PFSK-1 (cell line): ENCODE results near the gene SLC39A11.

Experiments used
- FOXP2 ChIP-seq: optimal IDR thresholded peaks from 2 replicates; pipeline ENCODE3; 2011; ENCODE audit warnings: borderline replicate concordance, control low read depth, inconsistent platforms; ENCODE audit not compliant: insufficient read depth; ENCODE audit errors: extremely low read length, extremely low read depth
- POLR2AphosphoS5 ChIP-seq: IDR thresholded peaks from 2 replicates; pipeline ENCODE4 v1.6.1; 2012; ENCODE audit warnings: low read depth, mild to moderate bottlenecking, control low read depth, low read length, moderate library complexity
- SIN3A ChIP-seq: IDR thresholded peaks from 2 replicates; pipeline ENCODE4 v1.6.1; 2012; ENCODE audit warnings: mild to moderate bottlenecking, low read length, moderate library complexity, borderline replicate concordance; ENCODE audit not compliant: insufficient read depth
- TAF1 ChIP-seq: IDR thresholded peaks from 2 replicates; pipeline ENCODE4 v1.6.1; 2012; ENCODE audit warnings: low read length, control low read depth, borderline replicate concordance; ENCODE audit not compliant: insufficient read depth
- TF ChIP-seq, protein P1 (sequence below), 2 experiments: IDR thresholded peaks; 2 replicates each; pipeline versions ENCODE4 v1.6.1 to v1.8.0; 2011 to 2012; ENCODE audit warnings: low read depth in 2 of 2, low read length in 2 of 2, control low read depth in 1 of 2, inconsistent platforms in 1 of 2, mild to moderate bottlenecking in 1 of 2, moderate library complexity in 1 of 2; ENCODE audit not compliant: insufficient read depth in 1 of 2

The SLC39A11 gene

DNA sequence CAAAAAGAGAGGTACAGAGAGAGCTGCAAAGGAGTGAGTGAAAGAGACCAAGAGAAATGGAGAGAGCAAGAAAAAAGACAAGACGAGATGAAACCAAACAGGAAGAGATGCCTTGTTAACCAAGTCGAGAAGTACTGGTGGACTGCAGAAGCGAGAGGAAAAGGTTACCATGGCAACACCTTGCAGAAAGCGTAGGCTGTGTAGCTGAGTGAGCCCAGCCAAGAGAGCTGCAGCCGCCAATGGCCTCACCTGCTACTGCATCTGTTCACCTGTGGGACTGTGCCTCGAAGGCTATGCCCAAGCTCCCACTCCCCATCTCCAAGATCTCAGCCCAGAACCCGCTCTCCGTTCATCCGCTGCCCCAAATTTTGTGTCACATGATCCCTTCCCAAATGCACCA lies 161.3 kb downstream of the SLC39A11 start:
- TF ChIP-seq SIN3A (no peak), POLR2AphosphoS5 (no peak), FOXP2 (no peak), TAF1 (no peak)
- TF ChIP-seq, protein P1, sequence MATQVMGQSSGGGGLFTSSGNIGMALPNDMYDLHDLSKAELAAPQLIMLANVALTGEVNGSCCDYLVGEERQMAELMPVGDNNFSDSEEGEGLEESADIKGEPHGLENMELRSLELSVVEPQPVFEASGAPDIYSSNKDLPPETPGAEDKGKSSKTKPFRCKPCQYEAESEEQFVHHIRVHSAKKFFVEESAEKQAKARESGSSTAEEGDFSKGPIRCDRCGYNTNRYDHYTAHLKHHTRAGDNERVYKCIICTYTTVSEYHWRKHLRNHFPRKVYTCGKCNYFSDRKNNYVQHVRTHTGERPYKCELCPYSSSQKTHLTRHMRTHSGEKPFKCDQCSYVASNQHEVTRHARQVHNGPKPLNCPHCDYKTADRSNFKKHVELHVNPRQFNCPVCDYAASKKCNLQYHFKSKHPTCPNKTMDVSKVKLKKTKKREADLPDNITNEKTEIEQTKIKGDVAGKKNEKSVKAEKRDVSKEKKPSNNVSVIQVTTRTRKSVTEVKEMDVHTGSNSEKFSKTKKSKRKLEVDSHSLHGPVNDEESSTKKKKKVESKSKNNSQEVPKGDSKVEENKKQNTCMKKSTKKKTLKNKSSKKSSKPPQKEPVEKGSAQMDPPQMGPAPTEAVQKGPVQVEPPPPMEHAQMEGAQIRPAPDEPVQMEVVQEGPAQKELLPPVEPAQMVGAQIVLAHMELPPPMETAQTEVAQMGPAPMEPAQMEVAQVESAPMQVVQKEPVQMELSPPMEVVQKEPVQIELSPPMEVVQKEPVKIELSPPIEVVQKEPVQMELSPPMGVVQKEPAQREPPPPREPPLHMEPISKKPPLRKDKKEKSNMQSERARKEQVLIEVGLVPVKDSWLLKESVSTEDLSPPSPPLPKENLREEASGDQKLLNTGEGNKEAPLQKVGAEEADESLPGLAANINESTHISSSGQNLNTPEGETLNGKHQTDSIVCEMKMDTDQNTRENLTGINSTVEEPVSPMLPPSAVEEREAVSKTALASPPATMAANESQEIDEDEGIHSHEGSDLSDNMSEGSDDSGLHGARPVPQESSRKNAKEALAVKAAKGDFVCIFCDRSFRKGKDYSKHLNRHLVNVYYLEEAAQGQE (IDR thresholded peaks at IDR 0.05; ENCODE audit: insufficient read depth in 1 of 2, low read depth in 2 of 2, low read length in 2 of 2), result no peak

DNA sequence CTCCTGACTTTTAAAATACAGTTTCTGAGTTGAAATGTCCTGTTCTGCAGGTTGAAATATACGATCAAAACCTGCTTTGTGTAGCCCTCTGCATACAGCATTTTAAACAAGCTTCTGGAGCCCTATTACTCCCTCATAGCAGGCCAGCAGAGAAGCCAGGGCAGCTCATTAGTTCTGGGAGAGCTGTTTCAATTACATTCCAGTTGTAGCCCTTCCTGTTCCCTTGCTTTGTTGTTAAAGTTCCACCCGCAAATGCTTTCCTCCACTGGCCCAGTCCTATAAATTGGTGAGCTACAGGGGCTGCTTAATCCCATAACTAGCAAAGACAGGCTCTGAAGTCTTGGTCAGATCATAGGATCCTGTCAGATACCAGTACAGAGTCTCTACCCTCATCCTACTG lies 162.5 kb downstream of the SLC39A11 start:
- TF ChIP-seq TAF1 (no peak), FOXP2 (no peak), POLR2AphosphoS5 (no peak), SIN3A (no peak)
- TF ChIP-seq, protein P1 (IDR thresholded peaks at IDR 0.05; ENCODE audit: insufficient read depth in 1 of 2, low read depth in 2 of 2, low read length in 2 of 2), result no peak

DNA sequence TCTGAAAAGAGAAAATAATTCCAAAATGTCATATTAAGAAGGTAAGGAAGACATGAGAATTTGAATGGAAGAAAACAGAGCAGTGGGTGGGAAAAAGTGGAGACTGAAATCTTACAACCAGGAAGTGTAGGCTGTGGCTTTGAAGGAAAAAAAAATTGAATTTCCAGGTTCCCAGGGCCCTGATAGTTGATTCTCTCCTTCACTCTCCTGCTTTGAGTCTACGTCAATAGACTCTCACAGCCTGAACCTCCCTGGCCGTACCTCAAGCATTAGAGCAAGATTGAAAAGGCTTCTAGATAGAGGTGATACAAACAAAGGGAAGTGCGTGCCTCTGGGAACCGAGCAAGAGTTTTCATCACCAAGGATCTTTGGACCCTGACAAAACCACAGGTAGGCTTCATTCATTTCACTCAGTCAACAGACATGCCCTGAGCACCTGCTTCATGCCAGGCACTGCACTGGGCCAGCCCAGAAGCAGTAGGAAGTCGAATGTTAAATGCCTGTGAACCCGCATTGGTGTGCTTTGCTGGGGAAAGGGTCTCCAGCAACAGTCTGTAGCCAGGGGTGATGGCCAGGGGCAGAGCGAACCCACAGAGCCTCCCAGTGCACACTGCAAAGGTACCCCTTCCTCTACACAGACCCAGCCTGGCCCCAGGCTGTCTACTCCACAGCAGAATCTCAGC lies 163.9 kb downstream of the SLC39A11 start:
- no peak for TF ChIP-seq POLR2AphosphoS5
- no peak for TF ChIP-seq SIN3A

DNA sequence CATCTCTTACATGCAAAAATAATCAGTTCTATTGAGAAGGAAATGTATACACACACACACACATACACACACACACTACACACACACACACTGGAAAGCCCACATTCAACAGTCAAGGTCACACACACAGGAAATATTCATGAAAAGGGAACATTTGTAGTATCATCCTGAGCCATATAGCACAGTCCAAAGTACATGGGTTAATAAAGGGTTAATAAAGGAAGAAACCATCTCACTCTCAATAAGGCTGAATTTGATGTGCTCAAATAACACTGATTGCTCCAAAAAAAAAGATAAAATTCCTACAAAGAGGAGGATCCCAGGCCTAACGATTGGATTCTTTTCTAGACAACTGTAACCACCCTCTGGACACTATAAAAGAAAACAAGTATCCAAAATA lies 164.7 kb downstream of the SLC39A11 start:
- TF ChIP-seq FOXP2 (no peak), TAF1 (no peak)
- TF ChIP-seq, protein P1 (IDR thresholded peaks at IDR 0.05; ENCODE audit: insufficient read depth in 1 of 2, low read depth in 2 of 2, low read length in 2 of 2), result no peak

DNA sequence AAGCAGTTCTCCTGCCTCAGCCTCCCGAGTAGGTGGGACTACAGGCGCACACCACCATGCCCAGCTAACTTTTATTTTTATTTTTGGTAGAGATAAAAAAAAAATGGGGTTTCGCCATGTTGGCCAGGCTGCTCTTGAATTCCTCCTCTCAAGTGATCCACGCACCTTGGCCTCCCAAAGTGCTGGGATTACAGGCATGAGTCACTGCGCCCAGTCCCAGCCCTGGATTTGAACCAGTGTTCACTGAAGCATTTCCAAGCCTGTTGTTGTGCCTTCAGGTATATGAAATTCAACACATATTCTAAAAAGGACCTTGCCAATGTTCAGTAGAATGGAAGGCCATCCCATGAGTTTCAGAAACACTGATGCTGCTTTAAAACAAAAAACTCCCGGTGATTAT lies 165.3 kb downstream of the SLC39A11 start:
- TF ChIP-seq SIN3A (no peak), TAF1 (no peak), POLR2AphosphoS5 (no peak), FOXP2 (no peak)
- TF ChIP-seq, protein P1 (IDR thresholded peaks at IDR 0.05; ENCODE audit: insufficient read depth in 1 of 2, low read depth in 2 of 2, low read length in 2 of 2), result no peak
